Measurements from ENCODE around the gene GRIN3A.
A peak's percentile ranks its signal among the peaks of the same experiment; 100 is the strongest.
"Not testable (repeated sequence)": the region's sequence is repeated elsewhere in the genome, so short reads cannot be mapped to it uniquely, and the experiment has no call there.

GRIN3A gene

DNA sequence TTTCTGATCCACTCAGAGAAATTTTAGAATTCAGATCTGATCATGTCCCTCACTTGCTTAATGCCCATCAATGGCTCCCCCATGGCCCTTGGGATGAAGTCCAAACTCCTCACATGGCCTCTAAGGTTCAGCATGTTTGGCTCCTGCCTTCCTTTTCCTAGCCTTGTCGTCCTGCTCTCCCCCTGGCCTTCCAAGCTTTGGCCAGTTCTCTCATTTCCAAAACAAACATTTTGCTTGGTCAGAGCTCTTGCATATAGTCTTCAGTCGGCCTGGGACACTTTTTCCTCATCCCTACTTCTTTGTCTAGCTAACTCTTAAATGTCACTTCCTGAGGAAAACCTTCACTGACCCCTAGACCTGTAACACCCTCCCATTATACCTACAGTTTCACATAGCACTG, 106.6 kb downstream of the GRIN3A start:
- no peak for DNase-seq

DNA sequence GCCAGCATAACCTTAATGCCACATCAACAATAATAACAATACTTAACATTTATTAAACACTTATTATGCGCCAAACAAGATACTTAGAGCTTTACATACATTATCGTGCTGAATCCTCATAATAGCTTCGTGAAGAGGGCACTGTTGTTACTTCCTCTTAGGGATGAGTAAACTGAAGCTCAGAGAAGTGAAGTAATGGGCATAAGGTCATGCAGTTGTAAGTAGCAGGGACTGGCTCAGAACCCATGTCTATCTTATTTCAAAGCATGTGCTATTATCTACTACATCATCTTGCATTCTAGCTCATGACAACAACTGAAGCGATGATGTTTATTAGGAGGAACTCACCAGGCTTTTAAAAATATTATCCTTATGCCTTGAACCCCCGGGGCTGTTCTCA, 108.8 kb downstream of the GRIN3A start:
- DNase-seq = no peak

DNA sequence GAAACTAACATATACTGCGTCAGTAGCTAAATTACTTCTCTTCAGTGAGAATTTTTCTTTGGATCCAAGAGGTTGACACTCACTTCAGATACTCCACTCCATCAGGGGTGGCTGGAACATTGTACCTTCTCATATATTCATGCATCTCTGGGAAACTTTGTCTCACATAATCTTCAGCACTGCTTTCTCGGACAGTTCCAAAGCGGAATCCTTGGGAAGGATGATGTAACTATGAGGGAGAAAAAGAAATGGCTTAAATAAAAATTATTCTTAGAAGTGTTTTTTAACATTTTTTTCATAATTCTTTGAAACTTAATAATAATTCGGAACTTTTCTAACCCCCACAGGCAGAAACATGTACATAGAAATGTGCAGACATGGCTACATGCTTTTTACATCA, 110.3 kb downstream of the GRIN3A start:
- peak in 1 of 2 experiments; percentile 15 for DNase-seq

DNA sequence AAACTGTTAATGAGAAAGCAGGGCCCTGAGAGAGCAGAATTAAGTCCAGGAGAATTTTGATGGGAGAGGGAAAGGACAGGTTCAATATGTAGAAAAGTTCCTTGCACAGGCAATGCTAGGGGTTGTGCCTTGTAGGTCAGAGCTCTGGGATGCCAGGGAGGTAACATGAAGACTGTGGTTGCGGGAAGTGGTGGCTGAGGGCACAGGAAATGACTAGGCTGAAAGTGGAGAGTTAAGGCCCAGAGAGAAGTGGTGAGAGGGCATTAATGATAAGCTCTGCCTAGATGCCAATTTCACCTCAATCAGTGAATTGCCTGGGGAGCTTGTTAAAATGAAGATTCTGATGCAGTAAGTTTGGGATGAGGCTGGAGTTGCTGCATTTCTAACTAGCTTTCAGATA, 112.2 kb downstream of the GRIN3A start:
- no peak for DNase-seq

DNA sequence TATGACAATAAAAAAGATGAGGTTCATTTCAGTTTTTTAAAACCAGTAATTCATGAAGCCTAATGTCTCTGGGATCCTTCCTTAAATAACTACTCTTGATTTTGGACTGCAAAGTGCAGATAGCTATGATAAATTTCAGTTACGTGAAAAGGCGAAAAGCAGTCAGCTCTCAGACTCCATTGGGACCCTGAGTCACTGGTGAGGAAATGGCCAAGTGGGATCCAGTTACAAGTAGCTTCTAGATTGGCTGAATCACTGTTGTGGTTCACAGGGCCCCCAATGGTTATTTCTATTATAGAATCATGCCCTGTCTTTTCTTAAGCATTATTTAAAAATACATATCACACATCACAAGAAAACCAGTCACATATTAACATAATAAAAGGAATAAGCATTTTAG, 112.6 kb downstream of the GRIN3A start:
- DNase-seq = no peak

DNA sequence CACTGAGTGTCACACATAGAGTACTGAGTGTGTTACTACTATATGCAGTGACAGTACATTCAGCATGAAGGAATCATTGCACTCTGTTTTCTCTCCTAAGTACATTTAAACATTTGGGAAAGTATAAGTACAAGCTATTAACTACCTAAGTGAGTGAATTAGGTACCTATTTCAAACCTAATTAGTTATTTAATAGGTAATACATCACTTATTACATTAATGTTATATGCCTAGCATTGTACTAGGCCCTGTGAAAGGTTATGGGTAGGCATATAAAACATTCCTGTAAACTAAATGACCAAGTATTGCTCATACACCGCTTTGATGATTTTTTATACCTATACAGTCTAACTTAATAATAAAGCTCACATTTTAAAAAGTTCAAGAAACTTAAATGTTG, 118.0 kb downstream of the GRIN3A start:
- no peak for DNase-seq

DNA sequence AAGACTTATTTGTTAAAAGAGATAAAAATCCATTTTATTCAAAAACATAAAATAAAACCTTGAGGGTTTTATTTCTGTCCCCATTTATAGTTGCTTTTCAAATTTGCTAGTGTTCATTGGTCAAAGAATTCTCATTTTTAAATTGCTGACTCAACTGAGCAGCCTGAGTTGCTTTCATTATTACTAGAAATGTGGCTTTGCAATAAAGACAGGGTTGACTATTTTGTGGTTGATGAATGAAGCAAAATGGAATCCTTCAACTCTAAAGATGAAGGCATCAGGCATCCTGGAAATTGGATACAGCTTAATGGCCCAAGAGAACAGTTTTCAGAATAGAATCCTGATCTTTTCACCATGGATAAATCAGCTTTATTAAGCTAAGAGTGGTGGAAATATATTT, 119.7 kb downstream of the GRIN3A start:
- DNase-seq = no peak

DNA sequence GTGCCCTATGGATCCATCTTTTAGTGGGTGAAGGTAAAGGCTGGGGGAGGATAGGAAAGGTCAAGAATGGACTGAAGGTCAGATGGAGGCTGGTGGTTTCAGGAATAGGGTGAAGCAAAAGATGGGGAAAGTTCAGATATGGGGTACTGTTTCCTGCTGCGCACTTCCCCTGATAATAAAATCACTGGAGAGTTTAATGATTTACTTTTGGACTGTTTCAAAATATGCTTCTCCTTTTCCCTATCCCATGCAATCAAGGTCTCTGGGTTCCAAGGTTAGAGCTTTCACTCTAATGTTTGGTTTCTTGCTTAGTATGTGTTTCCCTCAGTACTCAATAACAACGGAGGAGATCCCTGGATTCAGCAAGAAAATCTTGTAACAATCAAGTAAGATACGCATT, 132.9 kb downstream of the GRIN3A start:
- no peak for DNase-seq

DNA sequence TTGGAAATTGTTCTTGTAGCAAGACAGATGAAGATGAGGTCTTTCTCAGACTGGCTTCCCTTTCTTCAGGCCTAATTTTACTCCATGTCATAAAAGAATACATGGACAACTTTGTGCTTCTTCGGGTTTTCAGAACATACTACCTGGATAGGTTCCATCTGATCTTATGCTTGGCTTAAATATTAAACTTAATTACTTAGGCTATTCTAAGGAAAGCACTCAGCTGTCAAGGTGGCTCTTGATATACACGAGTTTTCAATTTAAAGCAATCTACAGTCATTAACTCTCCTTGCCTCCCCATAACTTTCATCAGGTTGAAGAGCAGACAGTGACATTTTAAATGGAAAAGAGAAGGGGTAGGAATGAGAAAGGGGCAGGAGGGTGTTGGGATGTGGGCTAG, 134.2 kb downstream of the GRIN3A start:
- no peak for DNase-seq

DNA sequence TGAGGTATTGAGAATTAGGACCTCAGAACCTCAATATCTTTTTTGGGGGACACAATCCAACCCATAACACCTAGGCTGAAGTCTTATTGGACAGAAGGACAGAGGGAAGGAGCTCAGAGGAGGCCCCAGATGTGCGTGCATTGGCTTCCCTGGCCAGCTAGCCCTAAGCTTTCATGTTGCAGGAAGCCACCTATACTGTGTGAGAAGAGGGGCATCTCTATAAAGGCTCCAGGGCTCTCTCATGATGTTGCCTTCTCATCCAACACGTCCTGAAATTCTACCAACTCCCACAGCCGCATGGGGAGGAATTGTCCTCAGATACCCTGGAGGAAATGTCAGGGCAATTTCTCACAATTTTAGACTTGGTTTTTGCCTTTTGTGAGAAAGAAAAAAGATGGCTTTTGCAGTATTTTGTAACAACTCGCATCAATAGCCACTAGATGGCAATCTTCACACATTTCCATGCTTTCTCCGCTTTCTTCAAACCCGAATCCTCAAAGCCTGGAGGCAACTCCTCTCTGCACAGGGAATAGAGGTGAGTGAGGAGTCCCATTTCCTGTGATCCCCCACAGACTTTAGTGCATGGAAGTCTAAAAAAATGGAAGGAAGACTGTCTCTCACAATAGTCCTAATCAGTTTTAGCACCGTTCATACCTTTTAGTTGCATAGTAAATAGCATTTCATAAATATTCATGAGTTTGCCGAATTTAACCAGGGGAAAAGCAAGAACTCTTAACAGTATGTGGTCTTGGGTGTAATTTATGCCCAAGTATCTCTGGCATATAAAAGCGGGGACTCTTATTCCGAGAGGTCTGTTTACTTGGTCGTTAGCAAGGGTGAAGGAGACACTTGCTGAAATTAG, 136.3 kb downstream of the GRIN3A start:
- DNase-seq = peak; percentile 61 to 68

DNA sequence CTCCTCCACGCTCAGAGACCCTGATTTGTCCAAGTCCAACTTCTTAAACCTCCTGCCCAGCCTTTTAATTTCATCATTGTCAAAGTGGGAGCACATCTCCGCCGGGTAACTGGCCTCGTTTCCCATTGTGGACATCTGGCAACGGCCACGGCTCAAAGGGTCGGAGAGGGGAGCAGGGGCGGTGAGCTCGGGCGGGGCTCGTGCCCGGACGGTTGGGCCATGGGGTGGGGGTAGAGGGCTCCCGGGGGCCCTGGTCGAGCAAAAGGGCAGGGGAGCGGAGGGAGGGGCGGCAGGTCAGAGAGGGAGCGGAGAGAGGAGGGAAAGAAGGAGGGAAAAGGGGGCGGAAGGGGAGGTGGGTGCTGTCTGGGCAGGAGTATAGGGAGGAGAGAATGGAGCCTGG, 143.7 kb downstream of the GRIN3A start, which contains the start of gene PPP3R2:
Gene PPP3R2 (minus strand): TSS at position 174 of the 400 bp plus-strand sequence. CDS start 48 bp downstream, at position 126.
- DNase-seq = no peak

DNA sequence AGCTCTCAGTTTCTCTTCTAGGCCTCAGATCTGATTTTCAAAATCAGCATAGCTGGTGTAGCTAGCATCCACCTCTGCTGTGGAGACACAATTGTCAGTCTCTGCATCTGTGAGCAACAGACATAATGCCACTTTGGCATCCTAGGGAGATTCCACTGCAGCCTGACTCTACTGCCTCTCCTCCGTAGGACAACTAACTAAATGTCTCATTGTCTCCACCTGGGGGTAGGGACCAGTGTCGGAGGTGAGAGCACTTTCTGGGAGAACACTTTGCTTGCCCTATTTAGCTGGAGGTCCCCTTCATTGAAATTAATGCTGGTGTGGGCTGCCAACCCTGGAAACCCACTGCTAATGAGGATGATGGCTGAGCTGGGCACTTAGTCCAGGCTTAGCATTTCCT, 145.1 kb downstream of the GRIN3A start:
- DNase-seq = no peak

DNA sequence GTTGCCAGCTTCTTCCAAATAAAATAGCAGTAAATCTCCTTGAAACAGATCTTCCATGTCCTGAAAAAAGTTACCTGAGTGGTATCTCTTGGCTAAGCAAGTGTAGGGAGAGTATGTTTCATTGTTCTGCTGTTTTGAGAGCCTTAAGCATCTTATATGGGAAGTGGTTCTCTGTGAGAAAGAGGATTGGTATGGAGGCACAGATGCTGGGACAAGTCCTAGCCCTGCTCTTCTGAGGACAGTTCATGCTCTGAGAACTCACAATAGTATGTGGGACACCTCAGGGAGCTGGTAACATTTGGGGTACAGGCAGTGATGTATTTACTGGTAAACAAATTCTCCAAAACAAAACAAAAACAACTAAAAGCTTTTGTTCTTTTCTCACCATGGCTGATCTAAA, 145.7 kb downstream of the GRIN3A start:
- no peak for DNase-seq

DNA sequence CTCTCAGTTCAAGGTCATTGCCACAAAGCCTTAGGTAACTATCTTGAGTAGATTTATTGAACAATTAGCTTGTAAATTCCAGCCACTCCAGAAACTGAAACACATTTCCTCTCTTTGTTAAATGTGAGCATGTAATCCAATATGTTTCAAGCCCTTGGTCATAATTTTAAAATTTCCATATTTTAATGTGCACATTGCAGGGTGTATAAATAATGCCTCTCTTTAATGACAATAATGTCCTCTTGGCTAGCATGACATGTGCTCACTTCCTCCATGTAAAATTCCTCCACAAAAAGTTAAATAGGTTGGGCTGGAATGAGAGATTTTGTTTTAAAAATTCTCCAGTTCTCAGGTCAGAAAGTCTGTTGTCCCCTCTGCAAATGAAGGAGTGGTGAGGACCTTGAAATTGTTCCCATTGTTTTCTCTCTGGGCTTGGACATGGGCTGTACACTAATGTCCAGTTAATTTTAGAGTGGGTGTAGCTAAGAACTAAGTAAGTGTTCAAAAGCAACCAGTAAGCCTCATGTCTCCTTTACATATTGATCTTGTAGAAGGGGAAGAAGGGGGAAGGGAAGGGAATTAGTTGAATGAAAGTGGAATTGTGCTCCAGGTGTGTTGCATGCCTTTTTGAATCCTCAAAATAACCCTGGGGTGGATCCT, 146.5 kb downstream of the GRIN3A start:
- no peak for DNase-seq

DNA sequence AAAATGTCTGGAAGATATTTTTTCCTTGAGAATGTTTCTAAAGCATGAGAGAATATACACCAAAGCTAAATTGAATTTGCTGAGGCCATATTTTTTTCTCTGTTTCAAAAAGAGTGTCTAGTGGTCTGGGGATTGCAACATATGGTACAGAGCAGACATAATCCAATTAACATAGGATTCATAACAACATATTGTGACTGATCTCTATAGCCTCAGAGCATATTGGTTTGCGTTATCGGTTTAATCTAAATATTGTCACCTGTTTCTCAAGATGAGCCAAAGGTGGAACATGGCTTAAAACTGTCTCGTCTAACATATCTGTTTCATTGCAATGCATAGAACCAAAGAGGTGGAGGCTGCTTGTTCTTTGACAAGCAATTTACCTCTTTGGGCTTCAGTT, 147.5 kb downstream of the GRIN3A start:
- no peak for DNase-seq

DNA sequence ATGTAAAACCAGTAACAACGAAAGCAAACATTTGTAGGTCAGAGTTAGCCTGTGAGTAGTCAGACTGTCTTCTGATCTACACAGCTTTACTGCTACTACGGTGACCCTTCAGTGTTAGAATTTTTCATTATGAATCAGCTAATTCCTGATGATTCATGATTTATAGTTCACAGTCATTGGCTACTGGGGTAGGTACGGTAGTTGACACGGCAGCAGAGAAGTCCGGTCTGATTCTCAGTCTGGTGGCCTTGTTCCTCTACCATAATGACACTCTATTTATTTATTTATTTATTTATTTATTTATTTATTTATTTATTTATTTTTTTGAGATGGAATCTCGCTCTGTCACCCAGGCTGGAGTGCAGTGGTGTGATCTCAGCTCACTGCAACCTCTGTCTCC, 148.4 kb downstream of the GRIN3A start:
- not testable (repeated sequence) for DNase-seq

DNA sequence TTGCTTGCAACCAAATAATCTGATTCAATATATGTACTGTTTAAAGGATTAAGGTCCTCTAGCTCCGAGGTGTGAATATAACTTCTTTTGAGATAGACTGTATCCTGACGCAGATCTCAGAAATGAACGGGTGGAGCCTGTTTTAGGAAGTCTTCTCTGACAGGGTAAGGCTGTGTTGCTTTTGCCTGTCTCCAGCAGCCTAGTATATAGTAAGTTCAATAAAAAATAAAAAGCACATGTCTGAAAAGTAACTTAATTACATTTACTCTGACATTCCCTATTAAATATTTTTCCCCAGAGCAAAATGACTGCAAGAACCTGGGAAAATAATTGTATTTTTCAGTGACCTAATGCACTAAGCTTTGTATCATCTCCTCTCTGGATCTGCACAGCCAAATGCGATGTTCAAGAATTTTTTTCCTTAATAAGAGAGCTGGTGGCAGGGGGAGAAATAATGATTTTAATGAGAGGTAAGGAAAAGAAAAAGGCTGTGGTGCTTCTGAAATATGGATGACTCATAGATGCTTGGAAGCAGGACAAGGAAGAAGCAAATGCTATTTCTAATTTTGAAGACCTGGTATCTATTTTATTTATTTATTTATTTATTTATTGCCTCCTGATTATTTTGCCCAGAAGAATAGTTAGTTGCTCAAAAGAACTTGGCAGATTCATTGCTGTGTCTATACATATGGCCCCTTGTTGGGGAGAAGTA, 151.0 kb downstream of the GRIN3A start:
- no peak for DNase-seq

DNA sequence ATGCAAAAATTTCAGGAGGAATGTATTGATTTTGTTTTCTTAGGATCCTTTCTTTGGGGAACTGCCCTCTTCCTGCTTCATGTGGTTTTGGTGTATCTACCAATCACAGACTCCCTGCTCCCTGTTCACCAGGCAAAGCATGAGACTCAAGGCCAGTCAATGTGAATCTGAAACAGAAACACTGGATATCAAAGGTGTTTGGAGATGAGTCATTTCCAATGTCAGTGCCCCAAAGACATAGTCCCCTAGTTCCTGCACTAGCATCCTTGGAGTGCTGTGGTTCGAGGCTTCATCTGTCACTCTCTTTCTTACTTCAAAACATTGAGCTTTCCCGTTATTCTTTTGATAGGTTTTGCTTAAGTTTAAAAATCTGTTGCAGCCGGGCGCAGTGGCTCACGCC, 151.8 kb downstream of the GRIN3A start:
- DNase-seq = peak in 1 of 2 experiments; percentile 8

DNA sequence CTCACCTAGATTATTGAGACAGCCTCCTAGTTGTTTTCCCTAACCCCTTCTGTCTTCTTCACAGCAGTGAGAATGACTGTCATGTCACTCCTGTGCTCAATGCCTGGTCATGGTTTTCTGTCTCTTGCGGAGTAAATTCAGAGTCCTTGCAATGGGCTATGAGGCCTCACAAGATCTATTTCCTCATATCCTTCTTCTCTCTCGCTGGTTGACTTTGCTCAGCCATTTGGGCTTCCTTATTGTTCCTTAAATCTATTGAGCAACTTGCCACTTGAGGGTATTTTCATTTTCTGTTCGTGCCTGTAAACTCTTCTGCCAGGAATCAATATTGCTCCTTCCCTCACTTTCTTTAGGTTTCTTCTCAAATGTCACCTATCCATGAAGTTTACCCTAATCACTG, 152.7 kb downstream of the GRIN3A start:
- DNase-seq = peak; percentile 62 to 65

DNA sequence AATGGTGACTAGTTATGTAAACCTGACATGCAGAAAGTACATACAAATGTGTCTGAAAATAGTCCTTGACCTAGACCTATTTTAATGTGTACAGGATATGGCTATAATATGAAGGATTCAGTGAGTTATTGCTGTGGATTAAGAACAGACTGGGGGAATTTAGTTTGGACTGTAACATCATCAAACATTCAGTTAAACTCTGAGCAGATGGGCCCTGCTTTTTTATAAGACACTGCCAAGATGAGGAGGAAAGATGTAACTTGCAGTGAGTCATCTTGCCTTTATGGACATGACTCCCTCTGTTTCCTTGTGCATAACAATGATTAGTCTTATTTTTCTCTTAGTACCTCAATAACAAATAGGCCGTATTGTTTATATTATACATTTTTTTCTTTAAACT, 155.9 kb downstream of the GRIN3A start:
- no peak for DNase-seq

DNA sequence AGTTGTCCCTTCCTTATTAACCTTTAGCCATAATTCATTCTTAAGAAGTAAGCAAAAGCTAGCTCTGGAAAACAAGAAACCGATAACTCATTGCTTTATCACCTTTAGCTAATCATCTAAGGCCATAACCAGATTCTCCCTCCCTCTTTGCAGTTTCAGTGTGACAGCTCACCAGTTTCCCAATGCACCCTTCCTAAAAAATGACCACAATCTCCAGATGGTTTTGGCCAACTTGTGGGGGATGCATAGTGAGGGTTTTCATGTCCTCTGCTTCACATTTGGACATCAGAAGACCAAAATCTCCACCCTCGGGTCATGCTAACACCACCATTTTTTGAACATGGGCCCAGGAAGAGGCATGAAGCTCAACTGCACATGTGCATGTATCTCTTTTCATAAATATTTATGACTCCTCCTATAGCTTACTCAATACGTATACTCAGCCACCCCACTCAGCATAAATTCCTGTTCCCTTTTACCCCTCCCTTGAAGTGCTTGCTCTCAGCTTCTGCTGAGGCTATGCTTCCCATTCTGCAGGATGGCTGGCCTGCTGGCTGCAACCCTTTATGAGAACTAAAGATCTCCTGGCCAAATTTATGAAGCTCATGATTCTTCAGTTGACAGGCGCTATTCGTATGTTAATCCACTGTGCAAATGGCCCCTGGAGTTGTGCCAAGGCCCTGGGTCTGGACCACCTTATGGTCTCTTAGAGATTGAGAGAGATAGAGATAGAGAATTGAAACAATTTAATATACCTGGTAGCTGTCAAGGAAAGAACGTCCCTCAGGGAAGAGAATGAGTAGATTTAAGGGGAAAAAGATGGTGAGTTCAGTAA, 158.5 kb downstream of the GRIN3A start:
- DNase-seq = peak; percentile 32 to 33

DNA sequence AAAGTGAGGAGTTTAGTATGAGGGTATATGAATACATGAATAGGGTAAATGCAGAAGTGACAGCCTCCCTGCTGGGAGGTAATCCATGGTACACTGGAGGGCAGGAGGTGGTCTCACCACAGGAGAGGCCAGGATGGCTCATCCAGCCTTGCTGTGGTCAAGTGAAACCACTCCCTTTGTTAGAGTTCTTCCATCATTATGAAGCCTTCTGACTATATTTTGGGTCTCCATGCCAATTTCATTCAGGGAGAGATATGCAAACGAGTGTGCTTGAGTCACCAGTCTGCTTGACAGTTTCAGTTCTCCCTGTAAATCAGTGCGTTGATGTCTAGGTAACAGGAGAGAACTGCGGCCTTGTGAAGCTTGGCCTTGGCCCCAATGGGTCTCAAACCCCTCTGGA, 160.1 kb downstream of the GRIN3A start:
- no peak for DNase-seq

All from Kasumi-1 (cell line).